ENCODE measurements around the gene DGCR6L.
A peak's percentile ranks its signal among the peaks of the same experiment; 100 is the strongest.
"Not testable (repeated sequence)": the region's sequence is repeated elsewhere in the genome, so short reads cannot be mapped to it uniquely, and the experiment has no call there.

Gene DGCR6L

DNA sequence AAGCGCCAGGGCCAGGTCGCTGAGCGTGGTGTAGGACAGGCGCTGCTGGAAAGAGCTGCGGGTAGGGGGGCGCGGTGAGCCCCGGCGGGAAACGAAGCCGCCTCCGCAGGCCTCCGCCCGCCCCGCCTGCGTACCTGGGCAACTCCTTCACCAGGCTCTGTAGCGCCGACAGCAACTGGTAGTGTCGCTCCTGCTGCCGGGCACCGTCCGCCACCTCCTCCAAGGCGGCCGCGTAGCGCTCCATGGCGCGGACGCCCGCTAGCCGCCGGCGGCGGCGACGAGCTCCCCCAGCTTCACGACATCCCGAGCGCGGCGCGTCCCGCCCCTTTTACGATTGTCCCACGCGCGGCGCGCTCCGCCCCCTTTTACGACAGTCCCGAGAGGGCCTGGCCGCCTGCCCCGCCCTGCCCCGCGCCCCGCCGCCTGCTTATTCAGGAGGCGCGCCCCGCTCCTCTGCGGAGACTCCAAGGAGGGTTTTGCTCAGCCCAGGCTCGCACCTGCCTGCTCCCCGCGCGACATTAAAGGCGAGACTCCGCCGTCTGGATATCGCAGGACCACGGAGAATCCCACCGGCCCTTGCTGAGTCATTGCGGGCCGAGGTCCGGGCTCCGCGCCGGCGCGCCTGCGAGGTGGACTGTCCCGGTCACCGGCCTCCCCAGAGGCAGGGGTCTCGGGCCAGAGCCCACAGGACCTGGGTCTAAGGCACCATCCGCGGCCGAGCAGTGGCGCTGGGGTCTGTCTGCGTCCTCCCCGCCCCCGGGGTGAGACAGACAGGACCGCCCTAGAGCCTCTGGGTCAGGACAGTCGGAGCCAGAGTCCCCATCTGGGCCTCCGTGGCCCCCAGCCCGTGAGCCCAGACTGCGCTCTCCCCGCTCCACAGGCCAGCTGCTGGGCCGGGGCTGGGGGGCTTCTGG, at the start of gene DGCR6L:
TSS of gene DGCR6L (minus strand) at position 316 of the 914 bp plus-strand sequence. CDS start at position 244, 72 bp downstream.
- TF ChIP-seq PKNOX1 (IDR thresholded peaks at IDR 0.05) (no peak), NFRKB (IDR thresholded peaks at IDR 0.05) (no peak), TARDBP (IDR thresholded peaks at IDR 0.05) (no peak), ZNF384 (IDR thresholded peaks at IDR 0.05) (no peak), SP1 (IDR thresholded peaks at IDR 0.05) (no peak), SUZ12 (IDR thresholded peaks at IDR 0.05) (no peak), FOXK2 (IDR thresholded peaks at IDR 0.05) (no peak), FOXM1 (IDR thresholded peaks at IDR 0.05; ENCODE audit: borderline replicate concordance) (no peak), L3MBTL2 (conservative IDR thresholded peaks at IDR 0.05) (no peak), BHLHE40 (IDR thresholded peaks at IDR 0.05; ENCODE audit: borderline replicate concordance) (no peak)
- DNase-seq (ENCODE audit: extremely low spot score): peak; percentile 95
- POLR2A ChIA-PET: interaction anchor here (0.6 to 2.1 kb wide), 22 partner anchors 10 to 204 kb away, joined by 3 to 25 read pairs (median 4); partner anchors contain the start of genes RANBP1 and ZNF74
- CTCF ChIA-PET: interaction anchor here (1.0 to 1.5 kb wide), 2 partner anchors 21 to 81 kb away, joined by 4 read pairs; no protein-coding TSS in a partner anchor

GRCh38 chr22:20368875-20369274, 49.0 kb upstream of the DGCR6L start:
- POLR2A ChIA-PET; DNase-seq (ENCODE audit: extremely low spot score); CTCF ChIA-PET: not testable (repeated sequence)

DNA sequence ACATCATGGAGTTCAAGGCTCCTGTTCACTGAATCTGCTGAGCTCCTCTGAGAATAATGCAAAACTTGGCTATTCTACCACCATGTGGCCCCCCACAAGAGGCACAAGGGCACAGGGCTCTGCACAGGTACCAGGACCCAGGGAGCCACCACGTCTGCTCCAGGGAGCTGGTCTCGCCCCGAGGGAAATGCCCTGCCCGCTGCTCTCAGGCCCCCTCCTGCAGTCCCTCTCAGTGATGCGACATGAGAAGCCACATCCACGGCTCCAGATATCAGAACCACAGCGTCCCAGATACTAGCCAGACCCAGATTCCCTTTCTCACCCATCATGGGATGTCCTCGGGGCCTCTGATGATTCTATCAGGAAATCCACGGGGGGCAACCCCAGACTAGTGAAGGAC, 47.0 kb upstream of the DGCR6L start:
- DNase-seq (ENCODE audit: extremely low spot score); POLR2A ChIA-PET; CTCF ChIA-PET: not testable (repeated sequence)

GRCh38 chr22:20364335-20365260, 44.7 kb upstream of the DGCR6L start:
- POLR2A ChIA-PET; DNase-seq (ENCODE audit: extremely low spot score); CTCF ChIA-PET: not testable (repeated sequence)

GRCh38 chr22:20362403-20362802, 42.5 kb upstream of the DGCR6L start:
- DNase-seq (ENCODE audit: extremely low spot score); CTCF ChIA-PET; POLR2A ChIA-PET: not testable (repeated sequence)

- CTCF ChIA-PET; DNase-seq (ENCODE audit: extremely low spot score); POLR2A ChIA-PET: not testable (repeated sequence)
These were observed 41.9 kb upstream of the DGCR6L start for GRCh38 chr22:20361752-20362229.

DNA sequence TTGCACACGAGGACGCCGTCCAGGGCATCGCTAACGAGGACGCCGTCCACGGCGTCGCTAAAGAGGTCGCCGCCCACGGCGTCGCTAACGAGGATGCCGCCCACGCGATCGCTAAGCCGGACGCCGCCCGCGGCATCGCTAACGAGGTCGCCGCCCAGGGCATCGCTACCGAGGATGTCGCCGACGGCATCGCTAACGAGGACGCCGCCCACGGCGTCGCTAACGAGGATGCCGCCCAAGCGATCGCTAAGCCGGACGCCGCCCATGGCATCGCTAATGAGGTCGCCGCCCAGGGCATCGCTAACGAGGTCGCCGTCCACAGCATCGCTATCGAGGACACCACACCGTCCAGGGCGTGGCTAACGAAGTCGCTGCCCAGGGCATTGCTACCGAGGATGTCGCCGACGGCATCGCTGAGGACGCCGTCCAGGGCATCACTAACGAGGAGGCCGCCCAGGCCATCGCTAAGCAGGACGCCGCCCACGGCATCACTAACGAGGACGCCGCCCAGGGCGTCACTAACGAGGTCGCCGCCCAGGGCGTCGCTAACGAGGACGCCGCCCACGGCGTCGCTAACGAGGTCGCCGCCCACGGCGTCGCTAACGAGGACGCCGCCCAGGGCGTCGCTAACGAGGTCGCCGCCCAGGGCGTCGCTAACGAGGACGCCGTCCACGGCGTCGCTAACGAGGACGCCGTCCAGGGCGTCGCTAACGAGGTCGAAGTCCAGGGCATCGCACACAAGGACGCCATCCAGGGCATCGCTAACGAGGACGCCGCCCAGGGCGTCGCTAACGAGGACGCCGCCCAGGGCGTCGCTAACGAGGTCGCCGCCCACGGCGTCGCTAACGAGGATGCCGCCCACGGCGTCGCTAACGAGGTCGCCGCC, 41.2 kb upstream of the DGCR6L start:
- DNase-seq (ENCODE audit: extremely low spot score); CTCF ChIA-PET; POLR2A ChIA-PET: not testable (repeated sequence)

DNA sequence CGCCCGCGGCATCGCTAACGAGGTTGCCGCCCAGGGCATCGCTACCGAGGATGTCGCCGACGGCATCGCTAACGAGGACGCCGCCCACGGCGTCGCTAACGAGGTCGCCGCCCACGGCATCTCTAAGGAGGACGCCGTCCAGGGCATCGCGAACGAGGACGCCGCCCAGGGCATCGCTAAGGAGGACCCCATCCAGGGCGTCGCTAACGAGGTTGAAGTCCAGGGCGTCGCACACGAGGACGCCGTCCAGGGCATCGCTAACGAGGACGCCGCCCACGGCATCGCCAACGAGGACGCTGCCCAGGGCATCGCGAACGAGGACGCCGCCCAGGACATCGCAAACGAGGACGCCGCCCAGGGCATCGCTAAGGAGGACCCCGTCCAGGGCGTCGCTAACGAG, 40.4 kb upstream of the DGCR6L start:
- CTCF ChIA-PET; POLR2A ChIA-PET; DNase-seq (ENCODE audit: extremely low spot score): not testable (repeated sequence)

- CTCF ChIA-PET; DNase-seq (ENCODE audit: extremely low spot score); POLR2A ChIA-PET: not testable (repeated sequence)
These were observed 38.8 kb upstream of the DGCR6L start for GRCh38 chr22:20358503-20359239.

DNA sequence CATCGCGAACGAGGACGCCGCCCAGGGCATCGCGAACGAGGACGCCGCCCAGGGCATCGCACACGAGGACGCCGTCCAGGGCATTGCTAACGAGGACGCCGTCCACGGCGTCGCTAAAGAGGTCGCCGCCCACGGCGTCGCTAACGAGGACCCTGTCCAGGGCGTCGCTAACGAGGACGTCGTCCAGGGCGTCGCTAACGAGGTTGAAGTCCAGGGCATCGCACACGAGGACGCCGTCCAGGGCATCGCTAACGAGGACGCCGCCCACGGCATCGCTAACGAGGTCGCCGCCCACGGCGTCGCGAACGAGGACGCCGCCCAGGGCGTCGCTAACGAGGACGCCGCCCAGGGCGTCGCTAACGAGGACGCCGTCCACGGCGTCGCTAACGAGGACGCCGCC, 38.1 kb upstream of the DGCR6L start:
- not testable (repeated sequence) for DNase-seq (ENCODE audit: extremely low spot score)

DNA sequence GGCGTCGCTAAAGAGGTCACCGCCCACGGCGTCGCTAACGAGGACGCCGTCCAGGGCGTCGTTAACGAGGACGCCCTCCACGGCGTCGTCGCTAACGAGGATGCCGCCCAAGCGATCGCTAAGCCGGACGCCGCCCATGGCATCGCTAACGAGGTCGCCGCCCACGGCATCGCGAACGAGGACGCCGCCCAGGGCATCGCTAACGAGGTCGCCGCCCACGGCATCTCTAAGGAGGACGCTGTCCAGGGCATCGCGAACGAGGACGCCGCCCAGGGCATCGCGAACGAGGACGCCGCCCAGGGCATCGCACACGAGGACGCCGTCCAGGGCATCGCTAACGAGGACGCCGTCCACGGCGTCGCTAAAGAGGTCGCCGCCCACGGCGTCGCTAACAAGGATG, 37.0 kb upstream of the DGCR6L start:
- DNase-seq (ENCODE audit: extremely low spot score); POLR2A ChIA-PET; CTCF ChIA-PET: not testable (repeated sequence)

More for the DNA sequence above, 38.1 kb upstream of the DGCR6L start:
- POLR2A ChIA-PET, CTCF ChIA-PET: not testable (repeated sequence)

DNA sequence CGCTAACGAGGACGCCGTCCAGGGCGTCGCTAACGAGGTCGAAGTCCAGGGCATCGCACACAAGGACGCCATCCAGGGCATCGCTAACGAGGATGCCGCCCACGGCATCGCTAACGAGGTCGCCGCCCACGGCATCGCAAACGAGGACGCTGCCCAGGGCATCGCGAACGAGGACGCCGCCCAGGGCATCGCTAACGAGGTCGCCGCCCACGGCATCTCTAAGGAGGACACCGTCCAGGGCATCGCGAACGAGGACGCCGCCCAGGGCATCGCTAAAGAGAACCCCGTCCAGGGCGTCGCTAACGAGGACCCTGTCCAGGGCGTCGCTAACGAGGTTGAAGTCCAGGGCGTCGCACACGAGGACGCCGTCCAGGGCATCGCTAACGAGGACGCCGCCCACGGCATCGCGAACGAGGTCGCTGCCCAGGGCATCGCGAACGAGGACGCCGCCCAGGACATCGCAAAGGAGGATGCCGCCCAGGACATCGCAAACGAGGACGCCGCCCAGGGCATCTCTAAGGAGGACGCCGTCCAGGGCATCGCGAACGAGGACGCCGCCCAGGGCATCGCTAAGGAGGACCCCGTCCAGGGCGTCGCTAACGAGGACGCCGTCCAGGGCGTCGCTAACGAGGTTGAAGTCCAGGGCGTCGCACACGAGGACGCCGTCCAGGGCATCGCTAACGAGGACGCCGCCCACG, 36.2 kb upstream of the DGCR6L start:
- POLR2A ChIA-PET; CTCF ChIA-PET; DNase-seq (ENCODE audit: extremely low spot score): not testable (repeated sequence)
